ENCODE data around the gene SLC52A1.
"Not testable (repeated sequence)": the region's sequence is repeated elsewhere in the genome, so short reads cannot be mapped to it uniquely, and the experiment has no call there.

Gene SLC52A1

GRCh38 chr17:5035315-5035714 lies at the start of gene SLC52A1:
SLC52A1 (minus strand) TSS chr17:5035426; CDS start chr17:5034606, 820 bp downstream.
- no peak for DNase-seq (ENCODE audit: low read depth in 3 of 3)

DNA sequence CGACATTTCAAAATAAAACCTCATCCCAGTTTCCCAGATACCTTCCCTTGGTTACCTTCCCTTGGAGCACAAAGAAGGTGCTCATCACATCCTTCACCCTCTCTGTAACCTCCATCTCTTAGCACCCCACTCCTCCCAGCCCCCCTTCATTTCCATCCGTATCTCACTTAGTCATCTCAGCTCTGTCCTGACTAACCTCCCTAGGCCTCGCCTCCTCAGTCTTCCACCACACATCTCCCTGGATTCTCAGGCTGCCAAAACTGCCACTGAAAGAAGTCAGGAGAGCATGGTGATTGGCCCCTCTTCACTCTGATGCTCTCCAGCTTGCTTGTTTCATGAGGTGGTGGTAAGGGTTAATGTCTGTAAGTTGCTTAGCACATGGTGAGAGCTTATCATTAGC lies 45.4 kb upstream of the SLC52A1 start:
- no peak for DNase-seq (ENCODE audit: low read depth in 3 of 3)

DNA sequence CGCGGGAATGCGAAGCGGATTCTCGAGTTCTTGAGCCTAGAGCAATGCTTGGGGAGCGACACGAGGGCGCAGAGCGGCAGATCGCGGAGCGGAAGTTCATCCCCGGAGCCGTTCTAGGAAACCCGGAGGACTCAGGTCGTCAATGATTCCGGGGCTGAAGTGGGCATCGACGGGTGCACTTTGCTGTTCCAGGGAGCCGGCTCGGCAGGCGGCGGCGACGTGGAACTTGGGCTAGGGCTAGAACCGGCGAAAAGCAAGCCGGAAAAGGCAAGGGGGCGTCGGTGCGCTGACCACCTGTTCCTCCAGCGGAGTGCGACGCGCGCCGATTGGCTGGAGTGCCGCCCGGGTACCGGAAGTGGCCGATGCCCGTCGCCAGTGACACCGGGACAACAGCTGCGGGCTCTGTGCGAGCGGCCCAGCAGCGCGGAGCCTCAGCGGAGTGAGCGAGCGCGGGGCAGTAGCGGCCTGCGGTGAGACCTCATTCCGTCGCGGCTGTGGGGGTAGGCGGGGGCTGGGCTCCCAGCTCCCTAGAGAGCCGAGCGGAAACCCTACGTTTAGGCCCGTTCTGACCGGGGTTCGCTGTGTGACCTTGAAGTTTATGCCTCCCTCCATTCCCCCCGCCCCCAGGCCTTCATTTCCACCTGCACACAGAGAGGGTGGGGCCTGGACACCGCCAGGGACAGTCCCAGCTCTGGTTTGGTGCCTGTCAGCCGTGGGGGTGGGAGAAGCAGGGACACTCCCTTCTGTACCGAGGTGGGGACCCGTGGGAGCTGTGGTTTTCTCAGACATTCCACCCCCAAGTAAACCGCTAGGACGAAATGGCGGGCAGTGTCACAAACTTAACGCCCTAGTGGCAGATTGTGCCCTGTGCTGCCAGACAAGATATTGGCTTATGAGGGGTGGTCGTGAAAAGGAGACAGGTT lies 43.1 kb upstream of the SLC52A1 start, which contains the start of gene ZFP3:
TSS of gene ZFP3 (plus strand) at position 362 of the 923 bp plus-strand sequence. CDS start 13,038 bp downstream, outside the sequence.
- DNase-seq (ENCODE audit: low read depth in 3 of 3) = peak; percentile 48 to 80 (median 61)

DNA sequence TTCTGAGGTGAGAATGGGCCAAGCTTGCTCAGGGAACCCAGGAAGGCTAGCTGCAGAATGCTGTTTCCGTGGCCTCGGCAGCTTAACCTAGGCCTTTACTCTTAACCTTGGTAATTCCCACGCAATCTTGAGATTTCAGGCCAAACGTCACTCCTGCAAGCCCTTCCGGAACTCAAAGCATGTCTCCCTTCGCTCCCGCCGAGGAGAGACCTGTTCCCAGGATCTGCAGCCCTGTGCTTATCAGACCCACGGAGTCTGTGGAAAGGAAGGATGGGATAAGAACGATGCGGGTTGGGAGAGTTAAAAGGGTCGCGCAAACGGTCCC lies 42.5 kb upstream of the SLC52A1 start:
- DNase-seq (ENCODE audit: low read depth in 3 of 3) = no peak

- not testable (repeated sequence) for DNase-seq (ENCODE audit: low read depth in 3 of 3)
Observed at GRCh38 chr17:5077275-5077674, 42.0 kb upstream of the SLC52A1 start.

DNA sequence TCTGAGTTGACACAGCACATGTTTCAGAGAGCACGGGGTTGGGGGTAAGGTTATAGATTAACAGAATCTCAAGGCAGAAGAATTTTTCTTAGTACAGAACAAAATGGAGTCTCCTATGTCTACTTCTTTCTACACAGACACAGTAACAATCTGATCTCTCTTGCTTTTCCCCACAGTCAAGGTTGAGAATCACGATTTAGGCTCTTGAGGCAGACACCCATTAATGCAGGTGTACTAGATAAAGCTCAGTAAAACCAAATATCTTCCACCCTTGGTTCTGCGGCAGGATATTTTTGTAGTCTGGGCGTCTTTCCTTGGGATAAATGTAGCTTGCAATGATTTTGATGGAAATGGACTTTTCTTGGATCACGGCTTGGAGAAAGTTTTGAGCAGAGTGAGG lies 40.2 kb upstream of the SLC52A1 start:
- not testable (repeated sequence) for DNase-seq (ENCODE audit: low read depth in 3 of 3)

DNA sequence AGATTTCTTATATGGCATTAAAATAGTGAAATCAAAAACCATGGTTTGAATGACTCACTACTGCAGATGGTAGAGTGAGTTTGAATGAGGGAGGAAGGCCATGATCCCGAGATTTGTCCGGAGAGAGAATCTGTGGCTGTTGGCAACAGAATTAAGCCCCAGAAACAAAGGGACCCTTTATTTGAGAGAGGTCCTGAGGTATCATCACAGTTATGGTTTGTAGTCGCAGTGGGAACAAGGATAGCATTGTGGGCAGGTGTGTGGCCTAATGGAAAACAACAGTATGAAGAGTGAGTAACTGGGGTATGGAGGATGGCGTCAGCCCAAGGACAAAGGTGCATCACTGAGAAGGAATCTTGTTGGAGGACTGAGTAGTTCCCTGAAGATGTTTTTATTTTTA lies 34.5 kb upstream of the SLC52A1 start:
- DNase-seq (ENCODE audit: low read depth in 3 of 3) = no peak

GRCh38 chr17:5068236-5068635 lies 33.0 kb upstream of the SLC52A1 start:
- no peak for DNase-seq (ENCODE audit: low read depth in 3 of 3)

DNA sequence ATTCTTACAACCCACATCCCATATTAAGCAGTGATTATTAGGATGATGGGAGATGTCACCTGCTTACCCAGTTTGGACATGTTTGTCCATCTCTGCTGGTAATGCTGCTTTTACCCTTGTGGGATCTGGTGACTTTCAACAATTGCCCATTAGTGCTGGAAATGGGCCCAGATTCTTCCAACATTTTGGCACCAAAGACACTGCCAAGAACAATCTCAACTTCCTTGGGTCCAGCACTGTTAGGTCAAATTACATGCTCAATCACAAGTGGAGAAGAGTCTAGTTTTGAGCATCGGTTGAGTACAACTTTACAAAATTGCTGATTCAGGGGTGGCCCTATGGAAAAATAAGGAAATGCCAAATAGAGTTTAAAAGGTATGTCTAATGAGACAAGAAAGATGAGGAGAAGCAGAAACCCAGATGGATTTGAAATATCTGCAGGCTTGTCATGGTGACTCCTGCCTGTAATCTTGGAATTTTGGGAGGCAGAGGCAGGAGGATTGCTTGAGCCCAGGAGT lies 30.1 kb upstream of the SLC52A1 start:
- no peak for DNase-seq (ENCODE audit: low read depth in 3 of 3)

DNA sequence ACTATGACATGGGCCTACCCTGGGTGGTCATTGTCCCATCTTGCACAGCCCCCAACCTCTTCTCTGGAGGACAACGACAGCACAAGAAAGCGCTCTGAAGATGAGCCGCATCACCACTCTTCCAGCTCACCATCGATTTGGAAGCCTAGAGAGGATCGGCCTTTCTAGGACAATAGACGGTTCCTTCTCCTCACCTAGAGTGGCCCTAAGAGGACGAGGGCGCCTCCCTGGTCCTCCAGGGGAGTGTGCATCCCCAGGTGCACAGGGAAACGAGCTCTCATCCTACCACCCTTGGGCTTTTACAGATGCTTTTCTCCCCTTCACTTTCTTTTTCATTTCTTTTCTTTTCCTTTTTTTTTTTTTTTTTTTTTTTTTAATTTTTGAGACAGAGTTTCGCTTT lies 20.3 kb upstream of the SLC52A1 start:
- no peak for DNase-seq (ENCODE audit: low read depth in 3 of 3)

DNA sequence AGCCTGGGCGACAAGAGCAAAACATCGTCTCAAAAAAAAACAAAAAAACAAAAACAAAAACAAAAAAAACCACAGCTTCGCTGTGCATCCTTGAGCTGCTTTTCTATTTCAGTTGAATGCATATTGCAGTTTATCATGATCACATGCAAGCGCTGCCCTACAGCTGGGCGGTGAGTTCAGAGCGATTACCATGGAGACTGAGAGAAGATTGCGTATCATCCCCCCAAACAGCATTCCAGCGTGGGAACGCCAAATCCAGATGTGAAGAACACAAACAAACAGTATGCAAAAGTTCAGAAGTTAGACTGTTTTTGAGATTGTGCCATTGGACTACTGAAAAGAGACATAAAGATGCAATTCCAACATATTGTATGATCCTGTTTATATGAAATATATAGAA lies 15.1 kb upstream of the SLC52A1 start:
- DNase-seq (ENCODE audit: low read depth in 3 of 3) = no peak

DNA sequence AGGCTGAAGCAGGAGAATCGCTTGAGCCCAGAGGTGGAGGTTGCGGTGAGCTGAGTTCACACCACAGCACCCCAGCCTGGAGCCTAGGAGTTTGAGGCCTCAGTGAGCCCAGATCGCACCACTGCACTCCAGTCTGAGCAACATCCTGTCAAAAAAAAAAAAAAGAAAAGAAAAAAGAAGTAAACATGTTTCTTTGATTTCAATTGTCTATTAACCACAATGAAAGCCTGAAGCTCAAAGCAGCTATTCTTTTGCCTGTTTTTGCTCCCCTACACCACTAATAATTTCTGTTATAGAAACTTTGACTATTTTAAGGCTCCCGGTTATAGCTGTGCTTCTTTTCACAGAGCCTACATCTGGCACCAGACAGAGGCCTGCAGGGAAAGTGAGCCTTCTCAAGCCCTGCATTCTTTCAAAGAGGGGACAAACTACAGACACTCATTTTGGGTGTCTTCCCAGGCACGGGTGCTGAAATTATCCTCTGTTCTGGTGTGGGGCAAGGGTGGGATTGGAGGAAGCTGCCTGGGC lies 14.2 kb upstream of the SLC52A1 start:
- DNase-seq (ENCODE audit: low read depth in 3 of 3) = no peak

GRCh38 chr17:5047446-5047845 lies 12.2 kb upstream of the SLC52A1 start:
- DNase-seq (ENCODE audit: low read depth in 3 of 3) = no peak

- DNase-seq (ENCODE audit: low read depth in 3 of 3) = no peak
Observed at GRCh38 chr17:5045496-5045895, 10.3 kb upstream of the SLC52A1 start.

GRCh38 chr17:5044630-5045029 lies 9.4 kb upstream of the SLC52A1 start:
- no peak for DNase-seq (ENCODE audit: low read depth in 3 of 3)

GRCh38 chr17:5043524-5043923 lies 8.3 kb upstream of the SLC52A1 start:
- no peak for DNase-seq (ENCODE audit: low read depth in 3 of 3)

- no peak for DNase-seq (ENCODE audit: low read depth in 3 of 3)
Observed at GRCh38 chr17:5042157-5043022, 7.2 kb upstream of the SLC52A1 start.

DNA sequence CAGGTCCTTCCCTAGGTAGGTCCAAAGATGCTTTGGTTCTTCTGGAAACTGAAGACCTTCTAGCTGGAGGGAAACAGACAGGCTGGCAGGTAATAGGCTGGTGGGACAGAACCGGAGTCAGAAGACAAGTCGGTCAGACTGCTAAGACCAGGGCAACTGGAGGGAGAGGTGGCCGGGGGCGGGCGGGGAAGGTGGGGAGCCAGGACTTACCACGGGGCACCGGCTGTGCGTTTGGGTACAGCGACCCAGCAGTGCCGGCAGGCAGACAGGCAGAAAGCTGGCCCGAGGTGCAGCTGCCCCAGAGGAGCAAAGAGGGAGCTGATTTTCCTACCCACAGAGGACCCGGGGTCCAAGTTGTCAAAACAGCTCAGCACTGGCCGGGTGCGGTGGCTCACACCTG lies 575 bp downstream of the SLC52A1 start:
- DNase-seq (ENCODE audit: low read depth in 3 of 3) = no peak

GRCh38 chr17:5034063-5034462 lies 1.2 kb downstream of the SLC52A1 start:
- DNase-seq (ENCODE audit: low read depth in 3 of 3) = no peak

DNA sequence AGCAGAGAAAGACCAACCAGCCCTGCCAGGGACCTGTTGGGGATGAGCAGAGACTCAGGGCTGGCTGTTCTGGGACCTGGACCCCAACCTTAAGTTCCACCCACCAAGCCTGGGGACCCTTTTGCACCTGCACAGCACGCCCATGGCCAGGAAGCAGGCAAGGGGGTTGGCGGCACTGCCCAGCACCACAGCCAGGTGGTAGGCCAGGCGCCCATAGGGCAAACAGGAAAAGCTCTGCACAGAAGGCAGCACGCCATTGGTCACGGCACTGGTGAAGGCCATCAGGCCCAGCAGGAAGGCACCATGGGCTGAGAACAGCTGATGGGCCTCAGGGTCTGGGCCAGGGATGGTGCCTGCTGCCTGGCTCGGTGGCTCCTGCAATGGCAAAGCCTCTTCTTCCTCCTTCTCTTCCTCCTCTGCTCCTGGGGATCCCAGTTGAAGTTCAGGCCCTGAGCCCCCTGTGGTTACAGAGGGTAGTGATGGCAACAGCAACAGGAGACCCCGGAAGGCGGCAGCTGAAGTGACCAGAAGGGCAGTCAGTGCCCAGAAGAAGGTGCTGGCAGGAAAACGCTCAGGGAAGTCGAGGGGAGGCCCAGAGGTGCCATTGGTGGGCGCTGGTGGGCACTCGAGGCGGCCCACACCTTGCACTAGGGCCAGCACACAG lies 1.7 kb downstream of the SLC52A1 start:
- DNase-seq (ENCODE audit: low read depth in 3 of 3) = no peak

DNA sequence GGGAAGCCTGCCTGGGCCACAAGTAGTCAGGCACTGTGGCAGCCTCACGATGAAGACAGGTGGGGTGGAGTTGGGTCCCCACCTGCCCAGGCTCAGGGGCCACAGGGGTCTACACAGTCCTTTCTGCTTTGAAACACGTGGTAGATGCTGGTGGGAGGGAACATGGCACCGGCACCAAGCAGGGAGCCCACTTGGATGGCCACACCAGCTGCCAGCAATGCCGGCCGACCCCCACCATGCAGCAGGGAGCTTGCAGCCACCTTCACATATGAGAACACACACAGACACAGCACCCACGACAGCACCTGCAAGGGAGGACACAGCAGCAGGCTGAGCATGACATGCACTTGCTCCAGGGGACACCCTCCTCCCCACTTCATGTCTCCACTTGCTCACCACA lies 2.4 kb downstream of the SLC52A1 start:
- no peak for DNase-seq (ENCODE audit: low read depth in 3 of 3)
